ENCODE results near the gene DTX3.

GRCh38 chr12:57568838-57569237, 35.8 kb upstream of the DTX3 start:
- TF ChIP-seq ZNF274 (IDR thresholded peaks at IDR 0.05; ENCODE audit: low read depth, low read length) = no peak
- TF ChIP-seq YY1 (IDR thresholded peaks at IDR 0.05; ENCODE audit: insufficient read depth, insufficient read length) = no peak
